NCI-H526 treated with DMSO at 0.1 percent for 48 hours (cell line): ENCODE measurements around the gene LINGO1.

Source experiments
- DNase-seq: peaks from one replicate; lab custom pipeline; 2025; lab: John Stamatoyannopoulos, UW

Gene LINGO1

GRCh38 chr15:77657634-77658238 is 25.0 kb upstream of the LINGO1 start:
- no peak for DNase-seq

GRCh38 chr15:77656294-77656693 is 23.6 kb upstream of the LINGO1 start:
- no peak for DNase-seq

- DNase-seq = no peak
Measured at GRCh38 chr15:77654975-77655374, 22.3 kb upstream of the LINGO1 start.

DNA sequence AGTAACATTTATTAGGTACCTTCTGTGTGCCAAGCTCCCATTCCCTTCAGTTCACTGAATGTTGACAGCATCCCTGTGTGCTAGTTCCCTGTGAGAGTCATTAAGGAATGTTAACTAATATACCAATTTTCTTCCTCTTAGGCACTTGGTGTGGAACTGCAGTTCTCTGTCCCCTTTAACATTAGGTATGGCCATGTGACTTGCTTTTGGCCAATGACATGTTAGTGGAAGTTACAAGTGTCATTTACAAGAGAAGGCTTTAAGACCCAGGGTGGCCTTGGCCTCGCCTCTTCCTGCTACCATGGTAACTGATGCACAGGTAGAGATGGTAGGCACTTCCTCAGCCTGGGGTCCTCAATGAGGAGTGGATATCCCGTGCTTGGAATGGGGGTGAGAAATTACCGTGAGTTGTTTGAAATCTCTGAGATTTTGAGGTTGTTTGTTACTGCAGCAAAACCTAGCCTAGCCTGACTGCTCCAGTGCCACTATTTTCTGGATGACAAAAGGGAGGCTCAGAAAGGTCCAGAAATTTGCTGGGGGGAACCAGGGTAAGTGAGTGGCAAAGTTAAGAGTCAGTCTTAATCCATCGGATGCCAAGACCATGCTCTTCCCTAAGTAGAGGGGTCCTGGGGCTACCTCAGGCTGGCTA is 21.2 kb upstream of the LINGO1 start:
- DNase-seq = no peak

DNA sequence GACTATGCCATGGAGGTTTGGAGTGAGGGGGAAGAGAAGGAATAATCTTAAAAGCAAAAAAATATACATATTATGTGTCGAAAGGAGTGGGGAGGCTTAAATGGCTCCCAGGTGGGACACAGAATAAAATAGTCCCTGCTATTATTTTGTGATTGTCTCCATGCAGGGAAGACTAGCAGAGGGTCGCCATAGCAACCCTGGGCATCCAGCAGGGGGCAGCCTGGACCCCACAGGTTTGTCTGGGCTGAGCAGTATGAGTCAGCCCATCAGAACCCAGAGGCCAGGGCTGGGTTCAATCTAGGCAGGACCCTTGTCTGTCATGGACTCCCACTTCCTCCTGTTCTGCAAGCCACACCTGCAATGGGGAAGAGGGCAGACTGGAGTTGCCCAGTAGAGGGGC is 17.6 kb upstream of the LINGO1 start:
- no peak for DNase-seq

- DNase-seq = no peak
Measured at GRCh38 chr15:77649610-77650009, 16.9 kb upstream of the LINGO1 start.

- peak; percentile 15 for DNase-seq
Measured at GRCh38 chr15:77649017-77649416, 16.3 kb upstream of the LINGO1 start.

GRCh38 chr15:77647961-77648360 is 15.2 kb upstream of the LINGO1 start:
- no peak for DNase-seq

DNA sequence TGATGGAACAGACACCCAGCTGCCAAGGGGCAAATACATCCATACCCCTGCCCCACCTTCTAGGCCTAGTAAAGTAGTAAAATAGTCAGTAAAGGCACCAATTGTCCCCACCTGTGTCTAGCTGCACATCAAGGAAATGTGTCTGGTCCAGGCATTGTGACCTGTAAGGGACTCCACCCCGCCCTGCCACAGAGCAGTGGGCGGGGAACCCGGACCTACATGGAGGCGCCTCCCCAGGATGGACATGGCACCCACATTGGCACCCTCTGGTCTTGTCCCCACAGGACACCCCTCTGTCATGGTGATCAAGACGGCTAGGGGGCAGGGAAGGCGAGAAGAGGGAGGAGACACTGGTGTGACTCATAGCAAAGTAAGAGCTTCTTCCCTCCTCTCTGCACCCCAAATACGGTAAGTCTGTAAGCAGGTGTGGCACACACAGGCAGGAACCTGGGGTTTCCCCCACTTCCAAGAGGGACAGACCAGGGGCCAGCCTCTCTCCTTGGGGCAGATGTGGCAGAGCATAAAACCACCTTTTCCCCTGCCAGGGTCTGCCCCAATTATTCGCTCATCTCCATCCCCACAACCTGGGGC is 13.5 kb upstream of the LINGO1 start:
- no peak for DNase-seq

GRCh38 chr15:77645602-77646001 is 12.9 kb upstream of the LINGO1 start:
- DNase-seq = no peak

GRCh38 chr15:77644543-77645247 is 12.0 kb upstream of the LINGO1 start:
- no peak for DNase-seq

GRCh38 chr15:77643764-77644163 is 11.1 kb upstream of the LINGO1 start:
- no peak for DNase-seq

DNA sequence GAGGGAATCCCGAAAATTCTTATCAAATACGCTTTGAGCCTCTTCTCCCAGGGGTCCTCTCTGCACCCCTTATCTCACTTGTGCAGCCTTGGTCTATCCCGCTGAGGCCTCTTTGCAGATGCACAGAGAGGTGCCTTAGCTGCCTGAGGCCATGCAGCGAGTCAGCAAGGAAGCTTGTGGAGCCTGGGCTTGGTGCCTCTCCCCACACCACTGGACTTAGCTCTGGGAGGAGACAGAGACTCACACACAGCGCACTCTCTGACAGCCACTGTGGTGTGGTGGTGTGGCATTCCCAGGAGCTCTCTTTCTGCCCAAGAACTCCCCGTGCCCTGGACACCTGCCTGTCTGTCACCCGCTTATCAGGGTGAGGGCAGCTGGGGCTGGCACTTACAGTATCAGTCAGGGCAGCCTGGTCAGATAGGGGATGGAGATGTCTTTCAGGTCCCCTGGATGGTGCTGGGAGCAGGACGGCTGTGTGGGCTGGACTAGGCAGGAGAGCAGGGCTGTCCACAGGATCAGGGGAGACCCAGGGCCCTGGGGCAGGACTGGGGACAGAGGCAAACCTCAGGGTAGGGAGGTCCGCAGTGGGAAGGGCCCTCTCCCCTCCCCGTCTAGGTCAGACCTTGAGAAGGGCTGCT is 10.2 kb upstream of the LINGO1 start:
- no peak for DNase-seq

- no peak for DNase-seq
Measured at GRCh38 chr15:77641999-77642398, 9.3 kb upstream of the LINGO1 start.

DNA sequence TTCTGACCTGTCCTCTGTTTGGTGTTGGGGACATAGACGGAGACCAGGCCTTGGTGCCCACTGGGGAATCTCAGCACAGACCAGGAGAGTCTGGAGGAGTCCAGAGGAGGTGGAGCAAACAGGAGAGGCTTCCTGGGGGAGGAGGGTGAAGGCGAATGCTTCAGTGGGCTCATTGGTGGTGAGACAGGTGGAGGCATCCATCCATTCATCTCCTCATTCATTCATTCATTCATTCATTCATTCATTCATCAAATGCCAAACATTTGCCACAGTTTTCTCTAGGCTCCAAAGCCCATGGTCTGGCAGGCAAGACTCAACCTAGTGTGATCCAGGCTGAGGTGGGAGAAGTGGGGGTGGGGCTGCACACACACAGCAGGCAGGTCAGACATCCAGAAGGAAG is 7.9 kb upstream of the LINGO1 start:
- DNase-seq = no peak

DNA sequence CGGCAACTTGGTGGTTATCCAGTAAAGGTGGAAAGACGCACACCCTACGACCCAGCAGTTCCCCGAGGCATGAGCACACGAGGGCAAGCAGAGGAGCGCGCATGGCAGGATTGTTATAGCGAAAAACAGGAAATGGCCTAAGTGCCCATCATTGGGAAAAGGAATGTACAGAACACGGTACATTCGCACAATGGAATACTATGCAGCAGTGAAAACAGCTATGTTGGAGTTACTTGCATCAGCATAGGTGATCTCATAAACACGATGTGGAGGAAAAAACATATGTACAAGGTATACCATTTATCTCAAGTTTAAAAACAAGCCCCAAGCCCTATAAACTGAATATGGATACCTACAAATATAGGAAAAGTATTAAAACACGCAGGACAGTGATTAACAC is 6.7 kb upstream of the LINGO1 start:
- DNase-seq = no peak

DNA sequence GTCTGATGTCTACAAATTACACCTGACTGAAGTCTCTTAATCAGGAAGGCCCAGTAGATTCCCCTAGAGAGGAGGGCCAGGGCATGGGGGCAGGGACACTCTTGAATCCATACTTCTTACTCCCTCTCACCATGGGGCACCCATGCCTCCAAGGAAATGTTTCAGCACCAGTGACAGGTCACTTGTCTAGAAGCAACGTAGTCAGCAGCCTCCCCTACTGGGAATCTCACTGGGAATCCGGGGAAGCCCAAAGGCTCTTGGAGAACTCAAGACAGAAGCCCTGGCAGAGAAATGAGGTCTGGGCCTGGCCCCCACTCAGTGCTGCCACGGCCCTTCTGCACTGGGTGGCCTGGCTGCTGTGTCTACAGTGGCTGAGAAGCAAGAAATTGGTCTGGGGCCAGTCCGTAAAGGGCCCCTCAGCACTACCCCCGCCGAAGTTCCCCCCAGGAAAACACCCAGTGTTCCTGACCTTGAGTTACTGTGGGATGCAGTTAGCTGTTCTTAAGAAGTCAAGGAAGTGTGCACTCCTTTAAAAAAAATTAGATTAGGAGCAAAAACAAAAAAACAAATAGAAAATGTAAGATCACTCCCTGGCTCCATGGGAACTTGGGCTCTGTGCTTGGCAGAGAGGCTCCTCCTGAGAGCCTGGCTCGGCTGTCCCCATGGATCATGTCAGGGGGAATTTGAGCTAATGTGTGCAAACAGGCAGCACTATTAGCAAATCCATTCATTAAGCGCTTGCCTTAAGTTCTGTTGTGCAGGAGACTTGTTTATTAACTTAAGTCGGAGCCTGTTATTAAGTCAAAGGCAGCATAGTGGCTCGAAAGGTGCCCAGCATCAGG is 5.4 kb upstream of the LINGO1 start:
- no peak for DNase-seq

- no peak for DNase-seq
Measured at GRCh38 chr15:77636209-77636608, 3.5 kb upstream of the LINGO1 start.

DNA sequence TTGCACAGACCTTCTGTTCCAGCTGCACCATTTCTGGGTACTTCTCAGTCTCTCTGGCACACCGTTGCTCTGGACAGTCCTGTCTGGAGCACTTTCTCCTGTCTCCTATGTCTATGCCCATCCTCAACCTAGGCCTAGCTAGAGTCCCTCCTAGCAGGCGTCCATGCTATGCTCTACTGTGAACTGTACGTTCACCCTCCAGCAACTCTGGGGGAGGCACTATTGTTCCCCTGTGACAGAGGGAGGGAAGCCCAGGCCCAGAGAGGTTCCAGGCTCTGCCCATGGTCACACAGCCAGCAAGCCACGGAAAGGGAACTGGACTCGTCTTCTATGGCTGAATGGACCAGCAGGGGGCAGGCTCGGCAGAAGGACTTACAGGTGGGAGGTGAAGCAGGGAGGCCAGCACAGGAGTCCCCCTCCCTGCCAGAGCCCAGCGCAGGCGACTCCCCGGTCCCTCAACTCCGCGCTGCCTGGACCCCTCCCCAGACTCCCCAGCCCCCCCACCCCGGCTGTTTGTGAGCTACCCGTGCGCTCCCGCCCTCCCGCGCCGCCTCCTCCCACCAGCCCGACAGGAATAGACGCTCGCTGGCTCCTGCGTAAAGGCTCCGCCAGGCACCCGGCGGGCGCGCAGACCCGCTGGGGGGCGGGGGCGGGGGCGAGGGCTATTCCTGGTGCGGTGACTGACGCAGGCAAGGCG is 1.7 kb upstream of the LINGO1 start:
- DNase-seq = peak; percentile 46

- DNase-seq = no peak
Measured at GRCh38 chr15:77633913-77634265, 1.2 kb upstream of the LINGO1 start.
